Activated T-helper 1 cell treated with anti-CD3 and anti-CD28 coated beads, Interleukin-12 subunit alpha, Interleukin-12 subunit beta, Interleukin-2, Interleukin-4 antibody, amounts not matched to agents 30 ng/mL and 10 ng/mL and 1 ng/mL, durations not matched to agents 14 hours and 24 hours and 36 hours (primary cell): ENCODE results near the gene OTUD3. TPM values are rescaled to one million over a fixed set of nuclear protein-coding genes. Genes with fewer than 3 reads are reported as not detected.
"Not testable (repeated sequence)": the region's sequence is repeated elsewhere in the genome, so short reads cannot be mapped to it uniquely, and the experiment has no call there.

Experiments used
- DNase-seq: peaks from one replicate; pipeline ENCODE4 v3.0.0; 2021; ENCODE audit warnings: low spot score
- H3K27ac Mint-ChIP-seq: one replicate; pipeline ENCODE4 v1.8.0; 2021; ENCODE audit warnings: mild to moderate bottlenecking, mixed read lengths
- H3K27me3 Mint-ChIP-seq: one replicate; pipeline ENCODE4 v1.8.0; 2022; ENCODE audit warnings: mild to moderate bottlenecking, moderate library complexity, mixed read lengths; ENCODE audit not compliant: insufficient read depth
- H3K36me3 Mint-ChIP-seq: one replicate; pipeline ENCODE4 v1.8.0; 2021; ENCODE audit warnings: low read depth, mixed read lengths
- H3K4me1 Mint-ChIP-seq: one replicate; pipeline ENCODE4 v1.8.0; 2021; ENCODE audit warnings: low read depth, mixed read lengths
- H3K4me3 Mint-ChIP-seq: one replicate; pipeline ENCODE4 v1.8.0; 2021; ENCODE audit warnings: mild to moderate bottlenecking, moderate library complexity, mixed read lengths
- H3K9me3 Mint-ChIP-seq: one replicate; pipeline ENCODE4 v1.8.0; 2021; ENCODE audit warnings: mixed read lengths
- intact Hi-C: fragments of 100-400 bp; cut with micrococcal nuclease; formaldehyde crosslinking; loops from one replicate; pipeline ENCODE4 v1.15.1; 2024
- total RNA-seq: library from RNA; stranded (reverse); gene quantifications from 2 replicates; pipeline ENCODE4 v1.2.3, GENCODE V29; 2022

The OTUD3 gene
- total RNA-seq, 1 donor from 2014 or later, result 16.1 TPM

- Mint-ChIP-seq H3K4me1 (no peaks in the 10 kb centered on the region), H3K27me3 (peaks cover 5% of the 10 kb centered on the region), H3K4me3 (no peak overlapping the region), H3K36me3 (no peaks in the 10 kb centered on the region), H3K27ac (no peak overlapping the region), H3K9me3 (peaks cover 6% of the 10 kb centered on the region)
- DNase-seq, result no peak
- intact Hi-C loops, result no loop called here
These were observed 43.3 kb downstream of the OTUD3 start for GRCh38 chr1:19925342-19926070.

GRCh38 chr1:19926296-19927129 lies 44.3 kb downstream of the OTUD3 start:
- H3K27me3 Mint-ChIP-seq, result peaks cover 5% of the 10 kb centered on the region
- peaks cover 9% of the 10 kb centered on the region for H3K9me3 Mint-ChIP-seq
- no peak overlapping the region for H3K4me3 Mint-ChIP-seq
- H3K4me1 Mint-ChIP-seq, result no peaks in the 10 kb centered on the region
- H3K36me3 Mint-ChIP-seq, result no peaks in the 10 kb centered on the region
- intact Hi-C loops, result no loop called here
- no peak for DNase-seq
- no peak overlapping the region for H3K27ac Mint-ChIP-seq

- H3K27ac Mint-ChIP-seq, DNase-seq, H3K4me3 Mint-ChIP-seq, intact Hi-C loops, H3K4me1 Mint-ChIP-seq, H3K36me3 Mint-ChIP-seq, H3K27me3 Mint-ChIP-seq: not testable (repeated sequence)
- peaks cover 15% of the 10 kb centered on the region for H3K9me3 Mint-ChIP-seq
These were observed 44.9 kb downstream of the OTUD3 start for GRCh38 chr1:19927130-19927421.

GRCh38 chr1:19932866-19933265 lies 50.7 kb downstream of the OTUD3 start:
- Mint-ChIP-seq H3K27me3 (no peaks in the 10 kb centered on the region), H3K4me1 (no peaks in the 10 kb centered on the region), H3K4me3 (no peak overlapping the region), H3K36me3 (no peaks in the 10 kb centered on the region), H3K27ac (no peak overlapping the region), H3K9me3 (peaks cover 25% of the 10 kb centered on the region)
- DNase-seq, result no peak
- intact Hi-C loops, result no loop called here

- Mint-ChIP-seq H3K4me3 (no peak overlapping the region), H3K36me3 (no peaks in the 10 kb centered on the region), H3K27ac (no peak overlapping the region), H3K27me3 (no peaks in the 10 kb centered on the region), H3K4me1 (no peaks in the 10 kb centered on the region), H3K9me3 (peaks cover 22% of the 10 kb centered on the region)
- intact Hi-C loops, result no loop called here
- no peak for DNase-seq
These were observed 52.1 kb downstream of the OTUD3 start for GRCh38 chr1:19934336-19934735.

- Mint-ChIP-seq H3K9me3 (peaks cover 19% of the 10 kb centered on the region), H3K4me1 (no peaks in the 10 kb centered on the region), H3K4me3 (no peak overlapping the region), H3K36me3 (no peaks in the 10 kb centered on the region), H3K27me3 (peaks cover 6% of the 10 kb centered on the region), H3K27ac (no peak overlapping the region)
- DNase-seq, result no peak
- intact Hi-C loops, result no loop called here
These were observed 54.0 kb downstream of the OTUD3 start for GRCh38 chr1:19936061-19936750.

- H3K27me3 Mint-ChIP-seq, result peaks cover 6% of the 10 kb centered on the region
- no peaks in the 10 kb centered on the region for H3K4me1 Mint-ChIP-seq
- no peaks in the 10 kb centered on the region for H3K9me3 Mint-ChIP-seq
- no peak for DNase-seq
- H3K27ac Mint-ChIP-seq, result no peak overlapping the region
- no peaks in the 10 kb centered on the region for H3K36me3 Mint-ChIP-seq
- no peak overlapping the region for H3K4me3 Mint-ChIP-seq
- intact Hi-C loops, result no loop called here
These were observed 56.3 kb downstream of the OTUD3 start for GRCh38 chr1:19938472-19938871.

- H3K4me1 Mint-ChIP-seq, result no peaks in the 10 kb centered on the region
- peaks cover 6% of the 10 kb centered on the region for H3K27me3 Mint-ChIP-seq
- H3K36me3 Mint-ChIP-seq, result no peaks in the 10 kb centered on the region
- H3K27ac Mint-ChIP-seq, result no peak overlapping the region
- intact Hi-C loops, result no loop called here
- no peak for DNase-seq
- no peaks in the 10 kb centered on the region for H3K9me3 Mint-ChIP-seq
- no peak overlapping the region for H3K4me3 Mint-ChIP-seq
These were observed 58.5 kb downstream of the OTUD3 start for GRCh38 chr1:19940486-19941205.

- Mint-ChIP-seq H3K4me1 (no peaks in the 10 kb centered on the region), H3K36me3 (no peaks in the 10 kb centered on the region), H3K9me3 (no peaks in the 10 kb centered on the region), H3K27me3 (peaks cover 8% of the 10 kb centered on the region), H3K27ac (no peak overlapping the region), H3K4me3 (no peak overlapping the region)
- no peak for DNase-seq
- intact Hi-C loops, result no loop called here
These were observed 59.0 kb downstream of the OTUD3 start for GRCh38 chr1:19941206-19941568.

GRCh38 chr1:19942088-19942487 lies 59.9 kb downstream of the OTUD3 start:
- no peak overlapping the region for H3K27ac Mint-ChIP-seq
- no peak overlapping the region for H3K4me3 Mint-ChIP-seq
- no peaks in the 10 kb centered on the region for H3K4me1 Mint-ChIP-seq
- peaks cover 11% of the 10 kb centered on the region for H3K27me3 Mint-ChIP-seq
- DNase-seq, result no peak
- intact Hi-C loops, result no loop called here
- no peaks in the 10 kb centered on the region for H3K36me3 Mint-ChIP-seq
- H3K9me3 Mint-ChIP-seq, result no peaks in the 10 kb centered on the region

- Mint-ChIP-seq H3K4me3 (no peak overlapping the region), H3K27ac (no peak overlapping the region), H3K27me3 (peaks cover 11% of the 10 kb centered on the region), H3K9me3 (no peaks in the 10 kb centered on the region), H3K4me1 (no peaks in the 10 kb centered on the region), H3K36me3 (no peaks in the 10 kb centered on the region)
- no peak for DNase-seq
- intact Hi-C loops, result no loop called here
These were observed 60.5 kb downstream of the OTUD3 start for GRCh38 chr1:19942657-19943056.

GRCh38 chr1:19945914-19946313 lies 63.7 kb downstream of the OTUD3 start:
- Mint-ChIP-seq H3K9me3 (no peaks in the 10 kb centered on the region), H3K36me3 (no peaks in the 10 kb centered on the region), H3K4me3 (no peak overlapping the region), H3K4me1 (no peaks in the 10 kb centered on the region), H3K27me3 (peaks cover 7% of the 10 kb centered on the region), H3K27ac (no peak overlapping the region)
- no peak for DNase-seq
- intact Hi-C loops, result no loop called here

GRCh38 chr1:19946331-19946751 lies 64.1 kb downstream of the OTUD3 start:
- no peaks in the 10 kb centered on the region for H3K9me3 Mint-ChIP-seq
- intact Hi-C loops, result no loop called here
- H3K4me1 Mint-ChIP-seq, result no peaks in the 10 kb centered on the region
- no peak for DNase-seq
- H3K4me3 Mint-ChIP-seq, result no peak overlapping the region
- no peaks in the 10 kb centered on the region for H3K36me3 Mint-ChIP-seq
- peaks cover 5% of the 10 kb centered on the region for H3K27me3 Mint-ChIP-seq
- no peak overlapping the region for H3K27ac Mint-ChIP-seq
